DMS 273 (cell line): ENCODE measurements around the gene HS3ST6.
"Not testable (repeated sequence)": the region's sequence is repeated elsewhere in the genome, so short reads cannot be mapped to it uniquely, and the experiment has no call there.

ENCODE experiments used
- DNase-seq: peaks from one replicate; lab custom pipeline; 2025; ENCODE audit not compliant: unreplicated experiment; lab: John Stamatoyannopoulos, UW

HS3ST6 gene

GRCh38 chr16:1929578-1930337 lies 11.5 kb upstream of the HS3ST6 start:
- DNase-seq = peak; percentile 95

GRCh38 chr16:1929105-1929504 lies 10.9 kb upstream of the HS3ST6 start:
- DNase-seq = peak; percentile 56

GRCh38 chr16:1926271-1926670 lies 8.1 kb upstream of the HS3ST6 start:
- DNase-seq = no peak

- no peak for DNase-seq
These were observed 5.9 kb upstream of the HS3ST6 start for GRCh38 chr16:1924095-1924494.

GRCh38 chr16:1923299-1924034 lies 5.3 kb upstream of the HS3ST6 start:
- DNase-seq = peak; percentile 92

GRCh38 chr16:1922357-1922756 lies 4.1 kb upstream of the HS3ST6 start:
- no peak for DNase-seq

- peak; percentile 71 for DNase-seq
These were observed 2.5 kb upstream of the HS3ST6 start for GRCh38 chr16:1920727-1921171.

GRCh38 chr16:1920122-1920521 lies 1.9 kb upstream of the HS3ST6 start:
- not testable (repeated sequence) for DNase-seq

GRCh38 chr16:1919327-1919998 lies 1.2 kb upstream of the HS3ST6 start:
- peak; percentile 67 for DNase-seq

- no peak for DNase-seq
These were observed 407 bp downstream of the HS3ST6 start for GRCh38 chr16:1917665-1918350.

- no peak for DNase-seq
These were observed 1.1 kb downstream of the HS3ST6 start for GRCh38 chr16:1917056-1917664.

- DNase-seq = no peak
These were observed 1.6 kb downstream of the HS3ST6 start for GRCh38 chr16:1916640-1916990.

GRCh38 chr16:1915732-1916639 lies 2.2 kb downstream of the HS3ST6 start:
- DNase-seq = no peak

- no peak for DNase-seq
These were observed 3.2 kb downstream of the HS3ST6 start for GRCh38 chr16:1914988-1915387.

- no peak for DNase-seq
These were observed 4.1 kb downstream of the HS3ST6 start for GRCh38 chr16:1914084-1914608.

- no peak for DNase-seq
These were observed 4.7 kb downstream of the HS3ST6 start for GRCh38 chr16:1913327-1914083.

- DNase-seq = no peak
These were observed 6.0 kb downstream of the HS3ST6 start for GRCh38 chr16:1912215-1912543.

GRCh38 chr16:1911467-1912214 lies 6.6 kb downstream of the HS3ST6 start:
- no peak for DNase-seq
